ENCODE results near the gene SP110.

The SP110 gene

GRCh38 chr2:230166557-230167170 is 53.1 kb downstream of the SP110 start:
- no peak for DNase-seq

DNA sequence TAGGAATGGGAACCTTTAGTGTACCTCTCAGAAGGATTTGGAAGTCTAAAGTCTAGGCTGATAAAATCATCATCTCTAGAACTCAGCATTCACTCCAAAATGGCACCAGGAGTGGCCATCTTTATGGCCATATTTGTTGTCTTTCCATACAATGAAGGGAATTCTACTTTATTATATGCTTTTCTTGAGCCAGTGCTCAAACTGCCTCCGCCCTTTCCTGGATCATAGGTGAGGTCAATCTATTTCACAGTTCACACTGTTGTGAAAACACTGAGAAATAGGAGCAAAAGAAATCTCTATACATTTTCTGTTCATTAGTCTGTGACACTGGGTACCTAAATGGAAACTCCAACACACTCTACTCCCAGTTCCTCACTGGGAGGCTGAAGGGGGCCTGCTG is 55.6 kb downstream of the SP110 start:
- DNase-seq: no peak

GRCh38 chr2:230162981-230163380 is 56.8 kb downstream of the SP110 start:
- no peak for DNase-seq

DNA sequence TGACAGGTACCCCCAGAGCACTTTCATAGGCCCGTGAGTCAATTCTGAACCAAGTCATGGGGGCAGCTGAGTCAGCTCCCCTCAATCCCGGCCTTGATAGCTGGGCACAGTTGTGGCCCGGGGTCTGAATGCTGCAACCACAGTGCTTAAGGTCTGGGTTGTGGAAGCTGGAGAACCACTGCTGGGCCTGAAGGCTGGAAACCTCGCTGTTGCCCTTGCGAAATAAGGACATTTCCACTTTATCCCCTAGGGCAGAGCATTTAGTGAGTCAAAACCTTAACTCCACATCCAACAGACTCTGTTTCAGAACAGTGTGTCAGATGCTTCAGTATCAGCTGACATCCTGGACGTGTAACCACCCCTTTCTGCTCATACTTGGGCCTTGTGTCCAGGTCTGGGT is 58.6 kb downstream of the SP110 start:
- no peak for DNase-seq

DNA sequence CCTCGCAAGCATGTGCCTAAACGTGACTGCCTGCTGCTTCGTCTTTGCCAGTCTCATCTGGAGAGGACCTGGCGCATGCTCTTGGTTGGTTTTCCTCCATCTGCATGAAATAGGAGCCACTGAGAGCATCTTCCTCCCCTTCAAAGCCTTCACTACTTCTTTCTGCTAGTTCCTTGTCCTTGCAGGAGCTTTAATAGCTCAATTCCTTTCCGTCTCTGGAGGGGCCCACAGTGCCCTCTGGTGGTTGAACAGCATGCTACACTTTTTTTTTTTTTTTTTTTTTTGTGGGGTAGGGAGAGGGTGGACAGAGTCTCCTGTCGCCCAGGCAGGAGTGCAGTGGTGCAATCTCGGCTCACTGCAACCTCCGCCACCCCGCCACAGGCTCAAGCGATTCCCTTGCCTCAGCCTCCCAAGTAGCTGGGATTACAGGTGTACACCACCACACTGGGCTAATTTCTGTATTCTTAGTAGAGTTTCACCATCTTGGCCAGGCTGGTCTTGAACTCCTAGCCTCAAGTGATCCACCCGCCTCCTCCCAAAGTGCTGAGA is 59.6 kb downstream of the SP110 start:
- DNase-seq: peak; percentile 54

GRCh38 chr2:230158468-230158867 is 61.3 kb downstream of the SP110 start:
- no peak for DNase-seq

DNA sequence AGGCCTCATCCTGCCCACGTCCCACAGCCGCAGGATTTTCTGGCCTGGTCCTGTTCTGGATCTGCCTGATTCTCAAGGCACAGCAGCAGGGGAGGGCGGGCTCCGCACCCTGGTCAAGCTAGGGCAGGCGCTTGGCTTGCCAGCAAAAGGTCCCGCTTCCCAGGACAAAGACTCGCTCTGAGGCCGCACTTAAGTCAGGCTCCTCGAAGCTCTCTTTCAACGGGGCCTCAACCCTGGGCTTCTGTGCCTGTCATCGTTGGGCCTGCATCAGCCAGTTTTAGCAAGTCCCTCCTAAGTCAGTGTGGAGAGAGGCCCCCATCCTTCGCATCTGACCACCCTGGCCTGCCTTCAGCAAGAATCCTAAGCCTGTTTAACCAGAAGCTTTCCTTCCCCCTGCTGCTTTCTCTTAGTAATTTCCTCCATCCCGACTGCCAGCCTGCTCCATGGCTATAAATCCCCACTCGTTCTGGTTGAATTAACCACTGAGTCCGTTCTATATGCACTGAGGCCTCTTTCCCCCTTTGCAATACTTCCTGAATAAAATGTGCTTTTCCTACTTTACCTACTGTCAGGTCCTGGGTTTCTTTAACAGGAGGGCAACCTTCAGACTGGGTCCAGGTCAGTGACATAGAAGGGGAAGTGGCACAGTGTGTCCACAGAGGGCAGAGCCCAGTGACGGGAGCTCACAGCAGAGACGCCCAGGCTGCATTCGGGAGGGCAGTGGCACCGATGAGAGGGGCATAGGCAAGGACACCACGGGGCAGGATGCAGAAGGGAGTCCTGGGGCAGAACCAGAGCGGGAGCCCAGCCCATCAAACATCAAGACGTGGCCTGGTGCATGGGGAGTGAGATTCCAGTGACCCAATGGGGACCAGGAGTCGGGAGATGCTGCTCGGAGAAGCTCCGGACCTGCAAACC is 62.7 kb downstream of the SP110 start:
- no peak for DNase-seq

DNA sequence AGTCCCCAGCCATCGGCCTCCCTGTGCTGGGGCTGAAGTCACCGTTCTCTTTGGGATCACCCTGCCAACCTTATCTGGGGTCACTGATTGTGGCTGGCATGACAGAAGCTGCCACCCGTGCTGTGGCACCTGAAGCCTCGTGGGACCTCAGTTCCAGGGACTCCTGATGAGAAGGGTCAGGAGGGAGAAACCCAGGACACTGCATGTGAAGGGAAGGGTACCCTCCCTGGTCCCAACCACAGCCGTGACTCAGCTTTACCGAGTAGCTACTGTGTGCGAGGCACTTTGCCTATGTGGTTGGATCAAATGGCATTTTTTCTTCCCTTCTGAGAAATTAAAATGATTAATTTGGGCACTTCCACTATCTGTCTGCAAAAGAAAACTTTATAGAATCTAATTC is 64.4 kb downstream of the SP110 start:
- DNase-seq: no peak

DNA sequence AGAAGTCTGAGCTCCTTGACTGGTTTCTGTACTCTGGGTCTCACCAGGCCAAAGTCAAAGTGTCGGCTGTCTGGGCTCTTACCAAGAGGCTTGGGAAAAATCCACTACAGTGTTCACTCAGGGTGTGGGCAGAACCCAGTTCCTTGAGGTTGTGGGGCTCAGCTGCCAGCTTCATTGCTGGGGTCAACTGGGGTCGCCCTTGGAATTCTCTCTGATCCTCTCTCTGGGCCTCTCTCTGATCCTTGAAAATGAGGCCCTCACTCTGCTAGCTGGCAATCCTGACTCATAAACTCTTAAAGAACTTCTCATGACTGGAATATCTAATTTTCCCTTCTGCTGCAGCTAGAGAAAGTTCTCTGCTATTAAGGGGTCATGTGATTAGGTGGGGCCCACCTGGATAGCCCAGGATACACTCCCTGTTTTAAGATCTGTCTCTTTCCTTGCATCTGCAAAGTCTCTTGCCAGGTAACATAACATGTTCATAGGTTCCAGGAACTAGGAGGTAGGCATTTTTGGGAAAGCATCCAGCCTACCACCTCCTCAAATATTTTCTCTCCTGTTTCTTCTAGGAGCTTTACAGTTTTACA is 66.3 kb downstream of the SP110 start:
- DNase-seq: no peak

DNA sequence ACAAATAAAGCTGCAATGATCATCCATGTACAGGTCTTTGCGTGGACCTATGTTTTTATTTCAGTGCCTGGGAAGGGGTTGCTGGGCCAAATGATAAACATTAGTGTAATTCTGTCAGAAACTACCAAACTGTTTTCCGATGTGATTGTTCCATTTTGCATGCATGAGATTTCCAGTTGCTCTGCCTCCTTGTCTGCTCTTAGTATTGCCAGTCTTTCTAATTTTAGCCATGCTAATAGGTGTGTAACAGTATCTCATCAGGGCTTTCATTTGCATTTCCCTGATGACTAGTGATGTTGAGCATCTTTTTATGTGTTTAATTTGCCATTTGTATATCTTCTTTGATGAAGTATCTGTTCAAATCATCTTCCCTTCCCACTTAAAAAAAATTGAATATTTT is 67.5 kb downstream of the SP110 start:
- DNase-seq: no peak

DNA sequence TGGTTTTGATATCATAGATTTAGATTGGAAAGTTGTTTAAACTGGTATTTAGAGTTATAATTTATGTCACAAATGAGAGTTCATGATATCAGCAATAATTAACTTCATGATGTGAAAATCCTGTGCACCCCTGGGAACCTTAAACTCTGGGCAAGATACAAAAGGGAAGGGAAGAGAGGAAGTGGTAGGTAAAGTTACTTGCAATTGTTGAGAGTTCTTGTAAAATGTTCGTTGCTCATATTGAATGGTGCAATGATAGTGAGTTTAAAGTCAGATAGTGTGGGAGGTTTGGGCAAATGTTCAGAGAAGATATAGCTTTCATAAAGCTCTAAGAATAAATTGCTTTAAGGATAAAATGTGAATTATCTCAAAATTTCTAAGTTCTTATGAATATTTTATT is 75.4 kb downstream of the SP110 start:
- no peak for DNase-seq

- DNase-seq: no peak
Measured at GRCh38 chr2:230140667-230141066, 79.1 kb downstream of the SP110 start.

DNA sequence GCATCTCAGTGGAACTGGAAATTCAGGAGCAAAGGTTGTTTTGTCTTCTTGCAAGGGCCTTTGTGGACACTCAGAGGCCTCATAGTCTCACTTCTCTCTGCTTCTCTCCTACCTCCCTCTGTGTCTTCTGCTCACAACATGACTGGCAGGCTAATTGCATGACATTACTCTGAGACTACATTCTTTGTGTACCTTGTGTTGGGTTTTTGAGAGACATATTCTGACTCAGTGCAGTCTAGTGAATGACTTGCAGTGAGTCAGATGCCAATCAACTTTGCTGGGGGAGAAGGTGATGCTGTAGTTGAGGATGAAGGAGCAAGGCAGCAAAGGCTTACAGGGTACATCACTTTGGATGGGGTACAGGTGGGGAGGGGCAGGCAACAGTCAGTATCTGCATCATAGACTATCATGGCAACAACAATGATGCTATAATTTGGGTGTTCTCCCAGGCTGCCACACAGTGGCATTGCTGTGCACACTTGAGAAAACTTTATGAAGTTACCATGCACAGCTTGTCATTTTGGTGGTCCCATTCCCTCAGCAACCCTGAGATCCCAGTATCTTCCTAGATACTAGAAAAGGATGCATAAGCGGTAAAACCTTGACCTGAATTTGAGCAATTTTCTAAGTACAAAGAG is 81.8 kb downstream of the SP110 start:
- DNase-seq: no peak

GRCh38 chr2:230135130-230135525 is 84.7 kb downstream of the SP110 start:
- DNase-seq: no peak

GRCh38 chr2:230134496-230135129 is 85.2 kb downstream of the SP110 start:
- DNase-seq: no peak

- DNase-seq: no peak
Measured at GRCh38 chr2:230131366-230131765, 88.4 kb downstream of the SP110 start.

DNA sequence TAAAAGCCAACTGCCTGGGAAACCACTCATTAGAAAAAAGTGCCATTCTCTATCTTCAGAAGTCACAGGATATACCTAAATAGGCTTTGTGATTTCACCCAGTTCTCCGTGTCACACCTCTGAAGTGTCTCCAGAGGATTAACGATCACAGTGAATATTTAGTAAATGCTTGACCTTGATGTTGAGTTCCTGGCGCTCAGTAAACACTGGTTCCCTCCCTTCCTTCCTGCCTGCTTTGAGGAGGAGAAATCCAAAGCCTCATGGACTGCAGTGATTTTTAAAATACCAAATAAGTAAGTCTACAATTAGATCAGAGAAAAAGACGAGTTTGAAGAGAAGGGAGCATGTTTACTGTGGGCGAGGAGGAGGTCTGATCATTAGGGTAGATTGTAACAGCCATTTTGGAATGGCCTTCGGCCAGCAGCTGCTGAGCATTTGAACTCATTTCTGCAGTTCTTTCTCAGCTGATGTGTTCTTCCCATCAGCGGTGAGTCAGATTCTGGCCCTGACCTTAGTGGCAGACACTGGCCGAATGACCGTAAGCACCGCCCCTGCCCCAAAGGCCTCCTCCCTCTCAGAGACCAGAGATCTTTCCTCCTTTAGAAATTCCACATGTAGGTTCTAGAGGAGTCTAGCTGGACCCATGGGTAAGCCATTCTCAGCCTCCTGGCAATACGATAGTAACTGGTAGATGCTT is 89.0 kb downstream of the SP110 start:
- no peak for DNase-seq

DNA sequence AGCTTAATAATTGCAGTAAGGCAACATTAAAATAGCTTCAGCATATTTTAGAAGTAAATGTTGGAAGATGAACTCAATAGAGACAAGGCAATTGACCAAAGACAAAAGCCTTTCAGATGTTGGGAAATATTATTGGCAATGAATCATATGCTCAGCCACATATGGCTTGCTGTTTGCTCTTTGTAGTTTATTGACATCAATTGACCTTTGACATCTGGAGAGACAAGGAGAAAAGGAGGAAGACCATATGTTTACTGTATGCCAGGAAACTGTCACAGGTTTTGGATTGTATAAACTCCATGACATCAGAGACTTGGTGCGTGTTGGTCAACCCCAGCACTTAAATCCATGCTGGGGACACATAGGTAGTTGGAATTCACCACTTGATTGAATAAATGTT is 90.4 kb downstream of the SP110 start:
- no peak for DNase-seq

- no peak for DNase-seq
Measured at GRCh38 chr2:230128623-230129342, 91.0 kb downstream of the SP110 start.

- no peak for DNase-seq
Measured at GRCh38 chr2:230127195-230127594, 92.6 kb downstream of the SP110 start.

- peak; percentile 40 for DNase-seq
Measured at GRCh38 chr2:230124757-230125431, 94.9 kb downstream of the SP110 start.

All from midbrain (tissue), 1 donor.